ENCODE measurements around the gene CPA3. TPM values are rescaled to one million over a fixed set of nuclear protein-coding genes. Genes with fewer than 3 reads are reported as not detected.

The CPA3 gene
- total RNA-seq, 1 experiment from 2014 or later: not detected

DNA sequence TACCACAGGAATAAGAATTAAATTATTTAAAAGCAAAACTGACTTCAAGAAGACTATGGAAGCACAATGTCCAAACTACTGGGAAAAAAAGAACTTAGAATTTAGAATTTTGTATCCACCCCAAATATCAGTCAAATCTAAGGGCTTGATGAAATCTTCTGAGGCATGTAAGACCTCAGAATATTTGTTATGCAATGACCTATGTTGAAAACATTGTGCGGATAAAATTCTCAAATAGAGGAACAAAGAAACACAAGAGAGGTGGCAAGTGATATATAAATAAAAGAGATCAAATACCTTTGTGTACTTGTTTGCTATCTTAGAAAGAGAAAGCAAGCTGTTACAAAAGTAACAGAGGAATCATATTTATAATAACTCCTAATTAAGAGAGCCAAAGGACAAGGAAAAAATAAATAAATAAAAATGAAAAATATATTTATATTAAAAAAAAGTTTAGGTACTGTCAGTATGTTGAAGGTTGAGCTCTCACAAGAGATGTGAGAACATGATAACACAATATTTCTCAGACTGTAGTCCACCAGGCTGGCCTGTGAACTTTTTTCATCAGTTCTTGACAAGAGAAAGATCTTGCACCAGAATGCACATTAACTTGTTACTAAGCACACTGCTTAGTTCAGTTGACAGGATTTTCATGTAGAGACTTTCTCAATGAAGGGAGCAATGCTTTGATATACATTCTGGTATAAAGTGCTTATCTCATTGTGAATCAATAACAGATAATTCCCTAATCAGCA lies 50.0 kb downstream of the CPA3 start:
- no peak for DNase-seq (ENCODE audit: low read depth)

- no peak for DNase-seq (ENCODE audit: low read depth)
These were observed 51.0 kb downstream of the CPA3 start for GRCh38 chr3:148916132-148916531.

- no peak for DNase-seq (ENCODE audit: low read depth)
These were observed 57.4 kb downstream of the CPA3 start for GRCh38 chr3:148922467-148922866.

DNA sequence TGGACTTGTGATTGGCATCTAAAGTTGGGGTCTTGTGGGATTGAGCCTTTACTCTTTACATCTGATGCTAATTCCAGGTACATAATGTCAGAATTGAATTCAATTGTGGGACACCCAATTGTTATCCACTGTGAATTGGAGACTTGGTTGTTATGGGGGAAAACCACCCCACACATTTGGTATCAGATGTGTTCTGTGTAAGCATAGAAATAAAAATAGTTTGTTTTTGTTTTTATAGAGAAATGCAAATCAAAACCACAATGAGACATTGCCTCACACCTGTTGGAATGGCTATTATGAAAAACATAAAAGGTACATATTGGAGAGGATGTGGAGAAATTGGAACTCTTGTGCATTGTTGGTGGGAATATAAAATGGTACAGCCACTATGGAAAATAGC lies 58.5 kb downstream of the CPA3 start:
- DNase-seq (ENCODE audit: low read depth): no peak

- peak; percentile 38 for DNase-seq (ENCODE audit: low read depth)
These were observed 59.5 kb downstream of the CPA3 start for GRCh38 chr3:148924562-148924961.

GRCh38 chr3:148925845-148926244 lies 60.7 kb downstream of the CPA3 start:
- DNase-seq (ENCODE audit: low read depth): no peak

GRCh38 chr3:148930752-148931151 lies 65.7 kb downstream of the CPA3 start:
- peak; percentile 69 for DNase-seq (ENCODE audit: low read depth)

GRCh38 chr3:148931574-148931973 lies 66.5 kb downstream of the CPA3 start:
- no peak for DNase-seq (ENCODE audit: low read depth)

DNA sequence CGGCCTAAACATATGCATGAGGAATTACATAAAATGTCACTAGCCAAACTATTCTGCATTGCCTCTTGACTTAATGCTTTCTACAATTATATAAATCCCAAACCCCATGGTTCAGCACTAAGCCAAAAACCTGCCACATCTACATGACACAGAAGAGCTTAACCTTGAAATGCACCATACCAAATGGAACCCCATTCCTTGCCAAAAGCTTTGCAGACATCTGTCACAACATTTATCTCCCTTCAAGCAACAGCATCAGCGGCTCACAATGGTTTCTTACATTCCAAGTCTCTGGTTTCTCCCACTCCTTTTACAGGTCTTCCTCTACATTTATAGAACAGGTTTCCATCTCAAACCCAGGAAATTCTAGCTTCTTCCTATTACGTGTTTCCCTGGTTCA lies 67.9 kb downstream of the CPA3 start:
- DNase-seq (ENCODE audit: low read depth): no peak

GRCh38 chr3:148937467-148938255 lies 72.6 kb downstream of the CPA3 start:
- DNase-seq (ENCODE audit: low read depth): no peak

- no peak for DNase-seq (ENCODE audit: low read depth)
These were observed 73.2 kb downstream of the CPA3 start for GRCh38 chr3:148938306-148938705.

GRCh38 chr3:148938936-148939335 lies 73.8 kb downstream of the CPA3 start:
- DNase-seq (ENCODE audit: low read depth): no peak

DNA sequence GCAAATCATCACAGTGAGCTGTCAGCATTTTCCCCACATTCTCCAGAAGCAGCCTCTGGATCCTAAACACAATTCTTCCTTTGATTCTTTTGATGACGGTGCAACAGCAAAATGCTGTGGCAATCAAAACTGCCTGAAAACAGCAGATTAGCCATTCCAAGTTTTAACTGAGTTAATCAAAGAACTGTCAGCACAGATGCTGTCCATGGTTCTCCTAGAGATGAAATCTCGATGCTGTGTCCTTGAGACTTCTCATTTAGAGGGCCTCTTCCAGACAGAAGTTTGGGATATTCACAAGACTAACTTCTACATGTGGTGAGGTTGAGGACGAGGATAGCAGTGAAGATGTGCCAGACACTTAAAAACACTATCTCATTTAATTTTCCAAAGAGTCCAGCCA lies 75.9 kb downstream of the CPA3 start:
- no peak for DNase-seq (ENCODE audit: low read depth)

DNA sequence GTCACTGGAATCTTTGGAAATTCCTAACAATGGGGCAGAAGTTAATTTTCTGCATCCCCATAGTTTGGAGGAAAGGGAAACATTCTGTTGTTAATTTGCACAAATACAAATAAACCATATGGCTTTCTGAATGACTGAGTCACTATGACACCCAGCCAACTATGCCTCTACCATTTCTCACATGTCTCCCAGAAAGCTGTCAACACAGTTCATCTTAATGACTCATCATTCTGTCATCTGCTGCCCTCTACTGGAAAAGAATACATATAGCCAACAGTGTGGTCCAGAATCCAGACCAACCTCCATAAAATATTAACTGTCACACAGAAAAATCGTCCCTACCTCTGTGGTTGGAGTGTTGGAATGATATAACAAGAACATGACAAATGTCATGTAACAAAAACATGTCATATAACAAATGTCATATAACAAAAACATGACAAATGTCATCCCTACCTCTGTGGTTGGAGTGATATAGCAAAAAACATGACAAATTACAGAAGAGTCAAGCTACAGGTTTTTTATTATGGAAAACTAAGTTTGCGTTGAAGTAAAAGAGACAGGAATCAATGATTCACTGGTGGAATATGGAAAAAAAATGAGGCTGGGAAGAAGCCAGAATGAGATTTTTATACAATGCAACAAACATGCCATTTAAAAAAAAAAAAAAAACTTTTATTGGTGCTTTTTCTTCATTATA lies 78.6 kb downstream of the CPA3 start:
- DNase-seq (ENCODE audit: low read depth): peak; percentile 89

- DNase-seq (ENCODE audit: low read depth): no peak
These were observed 80.0 kb downstream of the CPA3 start for GRCh38 chr3:148945116-148945515.

Other genes starting within 250 kb of the CPA3 start
- gene AGTR1, start 167.4 kb upstream of the CPA3 start, total RNA-seq (2014; rRNA removed; shearing (Covaris generic)): 0.07 TPM in 1 of 2 replicates, not detected in the other
- not detected in 2 replicates for gene CPB1, start 37.5 kb upstream of the CPA3 start, total RNA-seq (2014; rRNA removed; shearing (Covaris generic))
- gene GYG1, start 126.2 kb downstream of the CPA3 start, total RNA-seq (2014; rRNA removed; shearing (Covaris generic)): 53.1 and 79.4 TPM in 2 replicates
- gene HLTF, start 221.2 kb downstream of the CPA3 start, total RNA-seq (2014; rRNA removed; shearing (Covaris generic)): 62.1 and 62.5 TPM in 2 replicates

Measured in HT1080 (cell line).